H9 (cell line): Measurements from ENCODE around the gene PCBP4. TPM values are rescaled to one million over a fixed set of nuclear protein-coding genes. Genes with fewer than 3 reads are reported as not detected.

Experiments used
- DNase-seq: peaks from one replicate; pipeline ENCODE4 v3.0.0-alpha.2; 2017
- H2AFZ ChIP-seq: one replicate; pipeline ENCODE4 v1.6.1; 2013; ENCODE audit warnings: mild to moderate bottlenecking, low read length, control low read depth, moderate library complexity
- H2AK5ac ChIP-seq: 2 replicates; pipeline ENCODE4 v1.6.1; 2013; ENCODE audit warnings: low read length, control low read depth, mixed read lengths; ENCODE audit not compliant: insufficient read length
- H2BK120ac ChIP-seq: one replicate; pipeline ENCODE4 v1.6.1; 2013; ENCODE audit warnings: low read depth, mild to moderate bottlenecking, low read length, control low read depth, inconsistent platforms; ENCODE audit not compliant: poor library complexity, severe bottlenecking
- H2BK12ac ChIP-seq: 2 replicates; pipeline ENCODE4 v1.6.1; 2013; ENCODE audit warnings: low read length, control low read depth, mixed read lengths, low read depth; ENCODE audit not compliant: insufficient read length
- H2BK15ac ChIP-seq: 2 replicates; pipeline ENCODE4 v1.6.1; 2013; ENCODE audit warnings: low read depth, low read length, control low read depth
- H2BK20ac ChIP-seq: one replicate; pipeline ENCODE4 v1.6.1; 2013; ENCODE audit warnings: low read depth, mild to moderate bottlenecking, low read length, control low read depth, inconsistent platforms; ENCODE audit not compliant: poor library complexity, severe bottlenecking
- H2BK5ac ChIP-seq: 2 replicates; pipeline ENCODE4 v1.6.1; 2013; ENCODE audit warnings: low read length, control low read depth, mixed read lengths; ENCODE audit not compliant: insufficient read length
- H3K14ac ChIP-seq: 2 replicates; pipeline ENCODE4 v1.6.1; 2013; ENCODE audit warnings: low read length, control low read depth; ENCODE audit not compliant: insufficient read depth
- H3K18ac ChIP-seq: 2 replicates; pipeline ENCODE4 v1.6.1; 2013; ENCODE audit warnings: low read depth, mild to moderate bottlenecking, mixed read lengths, low read length, control low read depth; ENCODE audit not compliant: insufficient read length
- H3K23ac ChIP-seq: 2 replicates; pipeline ENCODE4 v1.6.1; 2013; ENCODE audit warnings: low read length, control low read depth, mixed read lengths, low read depth; ENCODE audit not compliant: insufficient read length
- H3K23me2 ChIP-seq: 2 replicates; pipeline ENCODE4 v1.6.1; 2013; ENCODE audit warnings: low read depth, mild to moderate bottlenecking, mixed read lengths, low read length, control low read depth; ENCODE audit not compliant: insufficient read length, poor library complexity, severe bottlenecking
- H3K27ac ChIP-seq: 2 replicates; pipeline ENCODE4 v1.5.1; 2013; ENCODE audit warnings: low read length, control low read depth, mixed read lengths, low read depth; ENCODE audit not compliant: insufficient read length
- H3K27me3 ChIP-seq: 2 replicates; pipeline ENCODE4 v1.6.1; 2013; ENCODE audit warnings: low read length, control low read depth, inconsistent platforms; ENCODE audit not compliant: insufficient read depth
- H3K4ac ChIP-seq: 2 replicates; pipeline ENCODE4 v1.6.1; 2013; ENCODE audit warnings: low read depth, mild to moderate bottlenecking, control low read depth, inconsistent platforms, low read length, moderate library complexity
- H3K4me1 ChIP-seq: 2 replicates; pipeline ENCODE4 v1.6.1; 2013; ENCODE audit warnings: low read length, control low read depth, inconsistent platforms; ENCODE audit not compliant: insufficient read depth
- H3K4me2 ChIP-seq: 2 replicates; pipeline ENCODE4 v1.6.1; 2013; ENCODE audit warnings: low read length, control low read depth, mixed read lengths; ENCODE audit not compliant: insufficient read length, insufficient read depth
- H3K56ac ChIP-seq: 2 replicates; pipeline ENCODE4 v1.6.1; 2013; ENCODE audit warnings: low read depth, mild to moderate bottlenecking, mixed read lengths, low read length, control low read depth; ENCODE audit not compliant: insufficient read length
- H3K79me1 ChIP-seq: 2 replicates; pipeline ENCODE4 v1.6.1; 2013; ENCODE audit warnings: low read depth, mild to moderate bottlenecking, moderate library complexity, low read length, control low read depth, inconsistent platforms; ENCODE audit not compliant: insufficient read depth, poor library complexity, severe bottlenecking
- H3K79me2 ChIP-seq: 2 replicates; pipeline ENCODE4 v1.6.1; 2013; ENCODE audit warnings: low read length, control low read depth, inconsistent platforms; ENCODE audit not compliant: insufficient read depth
- H3K9ac ChIP-seq: 2 replicates; pipeline ENCODE4 v1.6.1; 2013; ENCODE audit warnings: low read length, control low read depth, mixed read lengths; ENCODE audit not compliant: insufficient read length; ENCODE audit errors: extremely low read depth
- H3K9me3 ChIP-seq: one replicate; pipeline ENCODE4 v1.6.1; 2013; ENCODE audit warnings: low read depth, low read length, inconsistent platforms; ENCODE audit not compliant: control insufficient read depth
- H3T11ph ChIP-seq: one replicate; pipeline ENCODE4 v1.6.1; 2013; ENCODE audit warnings: mild to moderate bottlenecking, low read length, control low read depth, inconsistent platforms
- H4K20me1 ChIP-seq: one replicate; pipeline ENCODE4 v1.6.1; 2013; ENCODE audit not compliant: control insufficient read depth, insufficient read length, insufficient read depth
- H4K5ac ChIP-seq: 2 replicates; pipeline ENCODE4 v1.6.1; 2013; ENCODE audit warnings: low read depth, mild to moderate bottlenecking, mixed read lengths, low read length, control low read depth; ENCODE audit not compliant: insufficient read length
- H4K8ac ChIP-seq: replicated peaks from 2 replicates; pipeline ENCODE4 v1.6.1; 2013; ENCODE audit warnings: low read length, control low read depth, mixed read lengths, low read depth; ENCODE audit not compliant: insufficient read length
- H4K91ac ChIP-seq: 2 replicates; pipeline ENCODE4 v1.6.1; 2013; ENCODE audit warnings: low read depth, mild to moderate bottlenecking, moderate library complexity, mixed read lengths, low read length, control low read depth; ENCODE audit not compliant: insufficient read length
- H3K27ac Mint-ChIP-seq, 3 experiments: 2 replicates in 2 of 3; 3 replicates in 1 of 3; pipeline ENCODE4 v1.8.0; 2020 to 2021; ENCODE audit warnings: mixed read lengths in 3 of 3, mild to moderate bottlenecking in 1 of 3, moderate library complexity in 1 of 3
- H3K27me3 Mint-ChIP-seq: 2 replicates; pipeline ENCODE4 v1.8.0; 2021; ENCODE audit warnings: low read depth, mild to moderate bottlenecking, moderate library complexity, mixed read lengths
- H3K36me3 Mint-ChIP-seq, 3 experiments: 2 replicates in 2 of 3; 3 replicates in 1 of 3; pipeline ENCODE4 v1.8.0; 2020 to 2021; ENCODE audit warnings: low read depth in 3 of 3, mixed read lengths in 3 of 3; ENCODE audit not compliant: insufficient read depth in 1 of 3
- H3K4me1 Mint-ChIP-seq, 2 experiments: 2 replicates each; pipeline ENCODE4 v1.8.0; 2020; ENCODE audit warnings: mixed read lengths in 2 of 2
- H3K4me3 Mint-ChIP-seq, 2 experiments: 2 replicates in 1 of 2; 3 replicates in 1 of 2; pipeline ENCODE4 v1.8.0; 2020 to 2021; ENCODE audit warnings: mild to moderate bottlenecking in 2 of 2, mixed read lengths in 2 of 2, moderate library complexity in 1 of 2
- H3K9me3 Mint-ChIP-seq, 2 experiments: 2 replicates in 1 of 2; 3 replicates in 1 of 2; pipeline ENCODE4 v1.8.0; 2020; ENCODE audit warnings: mild to moderate bottlenecking in 2 of 2, mixed read lengths in 2 of 2, moderate library complexity in 1 of 2
- WGBS: extraction: QIAGEN DNeasy Blood & Tissue Kit; methylation state at CpG from one replicate; pipeline ENCODE4 v1.1.7; 2013; ENCODE audit warnings: missing lambda C conversion rate, low lambda C conversion rate, mixed read lengths; ENCODE audit not compliant: insufficient read length; ENCODE audit errors: extremely low coverage; 5-methylcytosine and 5-hydroxymethylcytosine counted together
- total RNA-seq: library from RNA; stranded (reverse); gene quantifications from 2 replicates; pipeline ENCODE4 v1.2.1, GENCODE V29; 2021
- TF ChIP-seq, protein P1 (sequence below): fragments of 200-600 bp; sonication (generic); conservative IDR thresholded peaks from 3 replicates; pipeline ENCODE4 v1.8.0; 2021; ENCODE audit warnings: antibody characterized with exemption, mild to moderate bottlenecking

Gene PCBP4
- total RNA-seq, 1 experiment from 2014 or later: 24.6 TPM

DNA sequence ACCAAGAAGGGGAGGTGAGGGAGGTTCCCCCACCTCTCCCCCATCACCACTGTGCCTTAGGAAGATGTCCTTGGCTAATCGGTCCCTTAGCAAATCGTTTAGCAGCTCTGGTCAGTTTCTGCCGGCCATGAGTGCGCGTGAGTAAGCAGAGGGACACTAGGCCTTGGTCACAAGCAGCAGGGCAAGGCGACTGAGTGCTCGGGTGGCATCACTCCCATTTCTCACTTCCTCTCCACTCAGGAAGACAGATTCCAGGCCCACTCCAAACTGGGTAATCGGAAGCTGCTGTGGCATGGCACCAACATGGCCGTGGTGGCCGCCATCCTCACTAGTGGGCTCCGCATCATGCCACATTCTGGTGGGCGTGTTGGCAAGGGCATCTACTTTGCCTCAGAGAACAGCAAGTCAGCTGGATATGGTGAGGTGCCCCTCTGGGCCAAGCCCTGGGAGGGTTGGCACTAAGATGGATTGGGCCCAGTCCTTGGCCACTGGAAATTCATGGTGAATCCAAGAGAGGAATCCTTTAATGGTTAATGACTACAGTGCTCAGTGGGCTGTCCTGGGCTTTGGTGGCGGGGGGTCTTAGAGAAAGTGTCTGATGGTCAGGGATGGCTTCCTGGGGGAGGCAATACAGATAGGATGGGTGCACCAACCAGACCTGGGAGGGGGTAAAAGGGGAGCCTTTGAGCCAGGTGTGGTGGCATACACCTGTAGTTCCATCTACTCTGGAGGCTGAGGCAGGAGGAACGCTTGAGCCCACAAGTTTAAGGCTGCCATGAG lies 21.1 kb downstream of the PCBP4 start:
- peaks cover 6 to 7% of the 10 kb centered on the region in 2 experiments; a peak in 3 of 4 replicates for H3K4me1 Mint-ChIP-seq
- Histone ChIP-seq H3K18ac (no peak overlapping the region), H3K23ac (no peak overlapping the region), H2BK5ac (no peak overlapping the region), H2BK20ac (no peak overlapping the region), H3K56ac (no peak overlapping the region), H4K91ac (no peak overlapping the region), H3K4me2 (no peak overlapping the region), H3K9me3 (no peaks in the 10 kb centered on the region), H3K14ac (no peak overlapping the region), H3K27me3 (no peaks in the 10 kb centered on the region), H3K79me1 (peaks cover 3% of the 10 kb centered on the region), H3K9ac (no peak overlapping the region), H4K5ac (no peak overlapping the region), H2BK15ac (no peak overlapping the region), H2AFZ (no peak overlapping the region), H3T11ph (no peak overlapping the region), H3K27ac (no peak overlapping the region), H2BK12ac (no peak overlapping the region), H4K8ac (no peak overlapping the region), H3K79me2 (peaks cover 1% of the 10 kb centered on the region; the same call in 1 of the 2 replicates), H2BK120ac (no peak overlapping the region), H3K4ac (no peak overlapping the region), H3K4me1 (no peaks in the 10 kb centered on the region), H2AK5ac (no peak overlapping the region), H3K23me2 (peaks cover 12% of the 10 kb centered on the region), H4K20me1 (peaks cover 6% of the 10 kb centered on the region)
- H3K27ac Mint-ChIP-seq: no peak overlapping the region
- no peaks in the 10 kb centered on the region for H3K36me3 Mint-ChIP-seq
- WGBS: no CpG with 5 or more reads among the region's 14 CpGs
- no peaks in the 10 kb centered on the region for H3K9me3 Mint-ChIP-seq
- H3K27me3 Mint-ChIP-seq: peaks cover 83% of the 10 kb centered on the region
- TF ChIP-seq, protein P1, sequence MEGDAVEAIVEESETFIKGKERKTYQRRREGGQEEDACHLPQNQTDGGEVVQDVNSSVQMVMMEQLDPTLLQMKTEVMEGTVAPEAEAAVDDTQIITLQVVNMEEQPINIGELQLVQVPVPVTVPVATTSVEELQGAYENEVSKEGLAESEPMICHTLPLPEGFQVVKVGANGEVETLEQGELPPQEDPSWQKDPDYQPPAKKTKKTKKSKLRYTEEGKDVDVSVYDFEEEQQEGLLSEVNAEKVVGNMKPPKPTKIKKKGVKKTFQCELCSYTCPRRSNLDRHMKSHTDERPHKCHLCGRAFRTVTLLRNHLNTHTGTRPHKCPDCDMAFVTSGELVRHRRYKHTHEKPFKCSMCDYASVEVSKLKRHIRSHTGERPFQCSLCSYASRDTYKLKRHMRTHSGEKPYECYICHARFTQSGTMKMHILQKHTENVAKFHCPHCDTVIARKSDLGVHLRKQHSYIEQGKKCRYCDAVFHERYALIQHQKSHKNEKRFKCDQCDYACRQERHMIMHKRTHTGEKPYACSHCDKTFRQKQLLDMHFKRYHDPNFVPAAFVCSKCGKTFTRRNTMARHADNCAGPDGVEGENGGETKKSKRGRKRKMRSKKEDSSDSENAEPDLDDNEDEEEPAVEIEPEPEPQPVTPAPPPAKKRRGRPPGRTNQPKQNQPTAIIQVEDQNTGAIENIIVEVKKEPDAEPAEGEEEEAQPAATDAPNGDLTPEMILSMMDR: no peak
- DNase-seq: no peak
- H3K4me3 Mint-ChIP-seq: no peak overlapping the region
